GM18873 (cell line): ENCODE results near the gene LSM3.

Source experiments
- ATAC-seq: cut with Tn5 transposase; IDR thresholded peaks from one replicate; pipeline ENCODE4 v1.9.1; 2021; ENCODE audit warnings: mild to moderate bottlenecking, moderate library complexity, moderate number of reproducible peaks; ENCODE audit not compliant: unreplicated experiment, low FRiP score

The LSM3 gene

DNA sequence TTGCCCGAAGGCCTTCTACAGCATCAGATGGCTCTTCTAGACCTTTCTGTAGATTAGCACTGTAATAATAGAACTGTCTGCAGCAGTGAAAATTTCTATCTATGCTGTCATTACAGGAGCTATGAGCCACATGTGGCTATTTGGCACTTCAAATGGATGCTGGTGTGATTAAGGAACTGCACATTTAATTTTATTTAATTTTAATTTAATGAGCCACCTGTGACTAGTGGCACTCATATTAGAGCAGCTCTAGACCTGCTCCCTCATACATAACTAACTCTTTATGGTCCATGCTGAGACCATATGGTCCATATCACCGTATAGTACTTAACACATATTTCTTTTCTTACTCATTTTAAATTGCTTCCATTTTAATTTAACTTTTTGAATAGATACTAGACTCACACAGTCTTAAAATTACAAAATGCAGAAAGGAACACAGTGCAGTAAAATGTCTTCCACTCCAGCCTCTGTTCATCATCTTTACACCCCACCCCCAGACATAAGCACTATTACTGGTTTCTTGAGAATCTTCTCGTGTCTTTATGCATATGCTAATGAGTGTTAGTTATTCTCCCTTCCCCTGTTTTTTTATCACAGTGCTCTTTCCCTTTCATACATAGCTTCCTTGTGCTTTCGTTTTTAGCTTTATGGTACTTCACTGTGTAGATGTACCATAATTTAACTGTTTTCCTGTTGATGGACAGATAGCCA is 9.6 kb downstream of the LSM3 start:
- ATAC-seq, result no peak

DNA sequence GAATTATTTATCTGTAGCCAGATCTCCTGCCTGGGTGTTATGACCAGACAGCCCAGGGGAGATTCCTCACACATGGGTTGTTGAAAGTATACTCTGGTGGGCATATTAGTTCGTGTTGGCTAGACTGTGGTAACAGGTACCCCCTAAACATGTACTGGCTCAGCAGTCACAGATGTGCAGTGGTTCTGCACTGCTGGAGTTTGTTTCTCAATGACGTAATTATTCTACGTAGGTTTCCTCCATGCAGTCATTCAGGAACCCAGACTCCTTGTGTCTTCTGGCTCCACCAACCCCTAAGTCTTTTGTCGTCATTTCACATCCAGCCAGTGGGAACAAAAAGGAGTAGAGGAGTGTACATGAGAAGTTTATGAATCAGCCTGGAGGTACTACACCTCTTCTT is 16.2 kb downstream of the LSM3 start:
- ATAC-seq, result no peak

DNA sequence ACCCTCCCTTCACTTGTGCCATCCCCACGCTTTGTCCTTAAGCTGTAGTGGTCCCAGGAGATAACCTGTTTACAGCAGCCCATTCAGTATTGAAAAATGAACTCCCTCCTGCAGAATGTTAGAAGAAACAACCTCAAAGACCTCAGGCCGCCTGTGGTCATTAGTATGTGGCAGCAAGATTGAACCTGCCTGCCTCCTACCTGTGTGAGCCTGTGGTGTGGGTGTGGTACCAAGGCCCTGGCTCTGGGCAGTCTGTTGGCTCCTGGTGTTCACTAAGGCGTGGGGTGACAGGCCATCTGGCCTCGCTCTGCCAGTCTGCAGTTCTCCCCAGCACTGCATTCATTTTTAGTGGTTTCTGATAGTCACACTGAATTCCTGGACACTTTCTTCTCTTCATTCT is 21.0 kb downstream of the LSM3 start:
- no peak for ATAC-seq

DNA sequence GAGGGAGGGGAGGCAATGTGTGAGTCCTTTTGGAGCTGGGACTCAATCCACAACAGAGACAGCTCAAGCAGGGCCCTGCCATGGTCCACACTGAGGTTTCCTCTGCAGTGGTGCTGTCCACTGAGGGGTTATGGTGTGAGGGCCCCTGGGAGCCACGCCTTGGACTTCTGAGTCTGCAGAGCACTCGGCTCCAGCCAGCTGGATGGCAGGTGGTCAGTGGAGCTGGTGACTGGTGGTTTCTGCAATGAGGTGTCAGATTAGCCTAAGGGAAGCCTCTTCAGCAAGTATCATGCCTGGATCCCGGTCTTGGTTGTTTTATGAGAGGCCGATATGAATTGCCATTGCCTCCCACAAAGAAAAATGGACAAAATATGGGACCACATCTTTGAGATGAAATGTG is 21.7 kb downstream of the LSM3 start:
- no peak for ATAC-seq

DNA sequence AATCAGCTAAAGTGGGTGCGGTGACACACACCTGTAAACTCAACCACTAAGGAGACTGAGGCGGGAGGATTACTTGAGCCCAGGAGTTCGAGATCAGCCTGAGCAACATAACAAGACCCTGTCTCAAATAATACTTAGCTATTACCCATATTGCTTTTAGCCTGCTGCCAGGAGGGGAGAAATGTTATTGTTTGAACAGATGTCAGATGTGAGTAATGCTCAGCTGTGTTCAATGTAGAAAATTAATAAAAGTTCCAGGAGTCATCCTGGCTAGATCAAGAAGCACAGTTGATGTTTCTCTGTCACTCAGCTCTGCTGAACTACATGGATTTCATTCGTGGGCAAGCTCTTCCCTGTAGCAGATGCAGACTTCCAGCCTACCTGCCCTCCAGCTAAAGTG is 22.2 kb downstream of the LSM3 start:
- ATAC-seq, result no peak

DNA sequence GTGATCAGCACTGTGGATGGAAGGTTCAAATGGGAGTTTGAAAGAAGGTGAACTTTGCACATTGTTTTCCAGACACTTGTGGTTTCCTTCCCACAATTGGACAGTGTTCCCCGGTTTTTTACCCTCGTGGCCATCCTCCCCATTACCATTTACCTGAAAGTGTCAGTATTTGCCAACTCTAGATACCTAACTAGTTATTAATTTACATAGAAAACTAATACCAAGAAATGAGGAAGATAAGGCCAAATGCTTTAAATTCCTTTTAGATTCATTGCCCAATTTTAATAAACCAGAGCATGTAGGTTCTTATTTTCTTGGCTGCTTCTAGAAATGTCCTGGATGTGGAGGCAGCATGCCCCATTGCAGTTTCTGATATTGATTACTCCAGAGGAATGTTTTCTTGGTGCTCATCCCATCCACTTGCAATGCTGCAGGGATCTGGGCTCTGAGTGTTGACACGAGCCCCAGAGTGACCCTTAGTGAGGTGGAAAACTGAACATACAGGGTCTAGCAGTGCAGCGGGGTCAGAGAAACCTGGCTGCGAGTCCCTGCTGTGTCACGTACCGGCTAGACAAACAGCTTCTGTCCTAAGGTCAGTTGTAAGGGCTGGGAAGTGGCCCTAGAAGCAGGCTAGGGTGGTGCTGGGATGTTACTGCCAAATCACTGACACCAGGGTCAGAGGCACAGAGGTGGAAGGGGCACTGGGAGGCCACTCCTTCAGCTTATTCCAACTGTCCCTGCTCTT is 23.5 kb downstream of the LSM3 start:
- ATAC-seq, result no peak

DNA sequence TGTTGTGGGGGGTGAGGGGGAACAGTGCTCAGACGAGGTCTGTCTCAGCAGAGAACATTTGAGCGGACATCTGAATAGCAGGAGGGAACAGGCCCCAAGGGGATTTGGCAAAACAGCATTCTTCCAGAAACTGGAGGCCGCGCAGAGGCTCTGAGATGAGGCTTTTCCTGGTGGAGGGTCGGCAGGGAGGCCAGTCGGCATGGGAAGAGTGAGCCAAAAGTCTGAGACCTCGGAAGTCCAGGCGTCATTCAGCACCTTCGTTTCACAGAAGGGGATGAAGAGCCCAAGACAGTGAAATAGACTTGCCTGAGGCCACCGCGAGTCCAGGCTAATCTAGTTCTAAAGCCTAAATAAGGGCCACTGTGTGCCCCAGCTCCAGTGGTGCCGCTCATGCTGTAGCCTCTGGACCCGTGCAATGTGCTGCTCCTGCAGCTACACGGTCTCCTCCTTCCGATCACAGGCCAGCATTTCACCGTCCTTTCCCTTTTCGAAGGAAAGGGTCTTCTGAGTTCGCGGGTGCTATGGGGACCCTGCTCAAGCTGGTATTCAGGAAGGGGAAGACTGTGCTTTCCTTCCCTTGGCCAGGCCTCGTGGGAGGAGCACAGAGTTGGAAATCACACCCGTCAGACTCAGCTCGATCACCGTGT is 24.4 kb downstream of the LSM3 start:
- ATAC-seq, result no peak

DNA sequence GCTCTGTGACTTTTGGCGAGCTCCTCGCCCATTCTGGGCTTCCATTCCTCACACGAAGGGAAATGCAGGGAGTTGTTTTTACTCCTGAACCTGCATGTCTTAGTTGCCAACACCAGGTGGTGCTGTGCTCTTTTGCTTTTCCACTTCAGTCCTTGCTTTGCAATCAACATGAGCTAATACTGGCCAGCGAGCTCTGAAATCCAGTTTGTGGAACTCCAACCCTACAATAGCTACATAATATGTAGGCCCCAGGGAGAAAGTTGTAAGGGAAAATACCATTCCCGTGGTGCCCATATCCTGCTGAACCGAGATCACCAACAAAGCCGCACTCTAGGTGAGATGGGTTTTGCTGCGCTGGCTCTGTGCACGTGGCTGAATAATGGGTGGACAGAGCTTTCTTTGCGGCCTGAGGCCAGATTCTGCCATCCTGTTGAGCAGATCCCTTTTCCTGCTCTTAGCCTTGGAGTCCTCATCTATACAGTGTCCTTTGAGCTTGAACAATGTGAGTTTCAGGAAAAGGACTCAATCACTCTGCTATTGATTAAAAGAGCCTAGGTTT is 25.0 kb downstream of the LSM3 start:
- ATAC-seq, result no peak

DNA sequence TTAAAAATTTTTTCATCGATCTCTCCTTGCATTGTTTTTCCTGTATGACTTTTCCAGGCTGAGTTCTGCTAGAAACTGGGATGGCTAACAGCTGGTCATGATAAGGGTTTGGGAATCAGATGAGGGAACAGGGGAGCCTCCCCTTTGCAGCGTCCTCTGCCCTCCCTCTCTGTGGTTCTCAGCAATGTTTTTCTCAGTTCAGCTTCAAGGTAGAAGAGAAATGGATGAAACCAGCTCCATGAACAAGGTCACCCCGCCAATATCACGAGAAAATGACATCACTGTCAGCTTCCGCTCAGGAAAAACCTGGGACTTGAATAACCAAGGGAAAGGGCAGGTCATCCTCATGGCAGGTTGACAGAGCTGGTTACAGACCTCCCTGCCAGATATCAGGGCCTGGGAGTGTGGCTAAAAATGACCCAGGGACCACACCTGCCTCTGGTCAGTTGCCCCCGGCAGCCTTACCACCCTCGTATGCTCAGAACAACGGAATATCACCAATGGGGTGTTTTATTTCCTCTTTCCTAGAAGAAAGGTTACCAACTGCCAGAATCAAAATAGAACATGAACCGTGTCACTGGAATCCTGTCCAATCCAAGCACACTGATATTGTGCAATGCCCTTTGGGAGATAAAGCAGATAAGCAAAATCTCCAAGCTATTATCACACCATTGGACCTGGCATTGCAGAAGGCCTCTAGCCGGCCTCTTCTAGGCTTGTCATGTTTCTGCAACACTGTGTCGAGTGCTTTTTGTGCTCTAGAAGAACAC is 26.1 kb downstream of the LSM3 start:
- ATAC-seq, result no peak

DNA sequence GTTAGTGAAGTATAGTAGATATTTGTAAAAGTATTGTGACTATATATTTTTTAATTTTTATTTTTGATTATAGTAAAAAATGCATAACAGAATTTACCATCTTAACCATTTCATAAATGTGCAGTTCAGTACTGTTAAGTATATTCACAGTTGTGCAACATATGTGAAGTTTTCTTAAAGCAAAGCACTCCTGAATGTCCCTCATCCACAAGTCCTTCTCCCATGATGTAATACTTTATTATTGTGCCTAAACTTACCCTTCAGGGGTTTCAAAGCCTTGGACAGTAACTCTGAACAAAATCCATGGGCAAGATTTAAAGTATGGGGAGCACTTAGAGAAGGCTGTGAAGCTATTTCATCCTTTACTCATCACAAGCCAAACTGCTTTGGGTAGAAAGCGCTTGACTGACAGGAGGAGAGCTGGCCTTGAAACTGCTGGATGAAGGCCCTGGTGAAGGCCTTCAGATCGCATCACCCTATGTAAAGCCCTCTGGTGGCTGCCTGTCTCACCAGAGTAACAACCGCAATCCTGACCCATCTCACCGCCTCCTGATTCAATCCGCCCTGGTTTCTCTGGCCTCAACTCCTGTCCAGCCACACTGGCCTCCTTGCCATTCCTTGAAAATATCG is 28.0 kb downstream of the LSM3 start:
- ATAC-seq, result no peak

DNA sequence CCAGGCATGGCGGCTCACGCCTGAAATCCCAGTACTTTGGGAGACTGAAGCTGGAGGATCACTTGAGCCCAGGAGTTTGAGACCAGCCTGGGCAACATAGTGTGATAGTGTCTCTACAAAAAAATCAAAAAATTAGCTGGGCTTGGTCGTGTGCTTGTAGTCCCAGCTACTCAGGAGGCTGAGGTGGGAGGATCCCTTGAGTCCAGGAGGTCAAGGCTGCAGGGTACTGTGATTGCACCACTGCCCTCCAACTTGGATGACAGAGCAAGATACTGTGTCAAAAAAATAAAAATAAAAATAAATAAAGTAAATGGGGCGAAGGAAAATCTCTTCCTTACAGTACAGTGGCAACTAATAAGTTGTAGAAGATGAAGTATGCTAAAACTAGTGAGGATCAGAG is 29.6 kb downstream of the LSM3 start:
- no peak for ATAC-seq

DNA sequence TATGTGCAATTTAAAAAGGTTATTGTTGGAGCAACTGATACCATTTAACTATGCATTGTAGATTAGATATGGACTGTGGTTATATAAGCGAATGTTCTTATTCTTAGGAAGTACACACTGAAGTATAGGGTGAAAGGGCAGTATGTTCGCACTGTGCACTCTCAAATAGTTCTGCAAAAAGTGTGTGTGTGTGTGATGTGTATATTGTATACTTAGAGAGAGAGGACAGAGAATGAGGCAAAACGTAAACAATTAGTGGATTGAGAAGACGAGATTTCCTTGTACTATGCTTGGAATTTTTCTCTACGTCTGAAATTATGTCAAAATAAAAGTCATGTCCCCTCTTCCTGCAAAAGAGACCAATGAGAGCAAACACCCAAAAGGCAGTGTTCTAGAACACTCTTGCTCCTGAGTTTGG is 30.4 kb downstream of the LSM3 start:
- ATAC-seq, result no peak

DNA sequence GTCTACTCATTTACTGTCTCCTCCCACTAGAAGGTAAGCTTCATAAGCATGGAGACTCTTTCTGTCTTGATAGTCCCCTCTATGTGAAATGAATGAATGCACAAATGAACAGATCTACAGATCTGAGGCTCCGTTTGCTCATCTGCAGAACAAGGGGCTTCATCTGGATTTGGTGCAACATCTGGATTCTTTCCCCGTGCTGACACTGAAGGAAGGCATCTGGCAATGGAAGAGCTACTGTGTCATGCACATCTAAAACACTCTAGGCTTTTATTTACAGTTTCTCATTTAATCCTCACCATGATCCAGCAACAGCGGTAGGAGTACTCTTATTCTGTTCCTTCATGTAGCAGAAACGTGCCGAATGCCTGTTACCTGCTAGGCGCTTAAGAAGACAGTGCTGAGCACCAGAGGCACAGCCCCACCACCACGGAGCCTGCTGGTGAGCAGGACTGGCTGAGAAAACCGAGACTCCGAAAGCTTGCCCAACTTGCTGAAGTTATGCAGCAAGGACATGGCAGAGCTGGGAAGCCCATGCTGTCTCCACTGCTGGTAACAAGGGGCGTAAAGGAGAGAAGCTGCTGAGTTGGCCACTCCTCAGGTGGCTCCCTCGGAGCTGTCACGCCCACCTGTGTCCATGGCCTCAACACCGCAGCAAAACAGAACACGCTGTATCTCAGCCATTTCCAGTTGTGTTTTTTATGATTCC is 31.1 kb downstream of the LSM3 start:
- ATAC-seq, result no peak

DNA sequence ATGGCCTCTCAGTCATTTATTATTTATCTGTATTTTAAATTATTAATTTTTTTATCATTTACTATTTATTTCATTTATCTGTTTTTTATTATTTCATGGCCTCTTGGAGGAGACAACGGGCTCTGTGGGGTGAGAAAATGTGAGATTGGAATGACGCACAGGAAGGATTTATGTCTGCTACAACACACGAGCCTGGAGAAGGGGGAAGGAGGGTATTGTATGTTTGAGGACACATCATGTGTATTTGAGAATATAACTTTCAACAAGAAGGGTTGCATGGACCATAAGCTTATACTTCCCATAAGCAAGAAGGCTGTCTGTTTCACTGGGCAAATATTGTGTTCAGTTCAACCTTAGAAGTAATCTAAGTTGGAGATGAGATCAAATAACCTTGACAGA is 31.7 kb downstream of the LSM3 start:
- no peak for ATAC-seq

DNA sequence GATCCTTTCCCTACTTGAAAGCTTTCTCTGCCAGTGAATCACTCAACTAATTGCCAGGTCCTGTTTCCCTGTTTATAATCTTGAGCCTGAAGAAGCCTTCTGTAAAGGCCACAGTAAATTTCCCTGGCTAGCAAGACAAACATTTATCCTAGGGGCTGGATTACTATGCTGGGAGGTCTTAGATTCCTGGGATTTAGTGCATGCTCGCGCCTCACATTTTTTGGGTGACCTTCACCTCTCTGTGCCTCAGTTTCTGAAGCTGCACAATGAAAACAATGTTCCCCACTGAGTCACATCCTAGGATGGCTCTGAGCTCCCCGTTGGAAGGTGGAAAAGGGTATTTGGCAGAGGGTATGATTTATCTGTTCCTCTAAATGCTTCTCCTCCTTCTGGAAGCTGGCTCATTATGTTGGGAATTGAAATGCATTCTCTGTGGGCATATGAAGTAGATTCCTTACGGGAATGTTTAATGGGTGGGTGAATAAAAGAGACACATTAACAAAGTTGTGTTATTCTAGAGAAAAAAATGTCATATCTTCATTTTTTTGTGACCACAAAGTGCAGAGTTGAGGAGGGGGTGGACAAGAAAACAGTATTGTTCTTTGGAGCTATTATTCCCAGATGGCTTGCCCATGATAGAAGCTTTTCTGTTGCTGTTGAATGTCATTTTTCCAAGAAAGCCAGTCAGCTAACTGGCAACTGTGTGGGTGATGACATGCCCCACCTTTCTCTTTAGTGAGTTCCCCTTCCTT is 32.4 kb downstream of the LSM3 start:
- ATAC-seq, result no peak

DNA sequence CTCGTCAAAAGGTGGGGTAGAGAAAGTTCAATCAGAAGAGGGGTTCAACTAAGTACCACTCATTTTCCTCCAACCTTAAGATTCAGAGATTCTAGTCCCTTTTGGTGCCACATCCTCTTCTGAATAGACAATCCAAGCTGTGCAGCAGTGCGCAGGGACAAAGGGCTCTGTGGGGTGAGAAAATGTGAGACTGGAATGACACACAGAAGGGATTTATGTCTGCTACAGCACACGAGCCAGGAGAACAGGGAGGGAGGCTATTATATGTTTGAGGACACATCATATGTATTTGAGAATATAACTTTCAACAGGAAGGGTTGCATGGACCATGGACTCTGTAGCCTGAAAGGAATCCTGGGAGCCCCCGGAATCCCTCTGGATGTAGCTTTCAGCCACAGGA is 33.0 kb downstream of the LSM3 start:
- ATAC-seq, result no peak

DNA sequence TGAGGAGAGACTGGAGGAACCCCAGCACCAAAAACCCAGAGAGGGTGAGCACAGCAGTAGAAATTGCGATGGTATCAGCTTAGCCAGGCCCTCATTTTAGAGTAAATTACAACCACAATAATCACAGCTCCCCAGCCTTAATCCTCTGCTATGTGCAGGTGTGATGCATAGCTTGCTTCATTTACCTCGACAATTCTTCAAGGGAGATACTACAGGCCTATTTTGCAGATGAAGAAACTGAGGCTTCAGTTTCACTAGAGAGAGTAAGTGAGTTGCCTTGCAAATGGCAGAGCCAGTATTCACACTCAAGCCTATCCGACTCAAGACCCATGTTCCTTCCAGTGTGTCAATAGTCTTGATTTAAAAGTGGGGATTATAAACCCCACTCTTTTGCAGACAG is 33.4 kb downstream of the LSM3 start:
- ATAC-seq, result no peak

DNA sequence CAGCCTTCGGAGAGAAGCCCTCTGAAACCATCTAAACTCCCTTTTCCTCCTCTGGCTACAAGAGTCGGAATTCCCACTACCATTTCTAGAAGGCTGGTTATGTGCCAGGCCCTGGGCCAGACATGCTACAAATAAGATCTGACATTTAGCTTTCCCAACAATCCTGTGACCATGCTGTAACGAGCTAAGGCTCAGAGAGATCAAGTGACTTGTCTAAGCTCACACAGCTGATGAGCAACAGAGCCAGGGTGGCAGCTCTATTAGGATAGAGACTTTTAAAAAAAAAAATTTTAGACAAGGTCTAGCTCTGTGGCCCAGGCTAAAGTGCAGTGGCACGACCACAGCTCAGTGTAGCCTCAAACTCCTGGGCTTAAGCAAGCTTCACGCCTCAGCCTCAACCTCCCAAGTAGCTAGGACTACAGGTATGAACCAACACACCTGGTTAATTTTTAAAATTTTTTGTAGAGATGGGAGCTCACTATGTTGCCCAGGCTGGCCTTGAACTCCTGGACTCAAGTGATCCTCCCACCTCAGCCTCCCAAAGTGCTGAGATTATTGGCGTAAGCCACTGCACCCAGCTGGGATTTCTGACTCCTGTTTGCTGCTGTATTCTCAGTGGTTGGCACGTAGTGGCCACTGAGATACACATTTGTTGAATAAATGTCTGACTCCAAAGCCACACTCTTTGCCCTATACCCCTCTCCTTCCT is 34.6 kb downstream of the LSM3 start:
- no peak for ATAC-seq
